Middle frontal gyrus (tissue), 1 donor: ENCODE data around the gene RAB5IF.
"Not testable (repeated sequence)": the region's sequence is repeated elsewhere in the genome, so short reads cannot be mapped to it uniquely, and the experiment has no call there.

Source experiments
- DNase-seq: peaks from one replicate; pipeline ENCODE4 v3.0.0-alpha.2; 2015; ENCODE audit warnings: low spot score; ENCODE audit errors: extremely low spot score

RAB5IF gene

DNA sequence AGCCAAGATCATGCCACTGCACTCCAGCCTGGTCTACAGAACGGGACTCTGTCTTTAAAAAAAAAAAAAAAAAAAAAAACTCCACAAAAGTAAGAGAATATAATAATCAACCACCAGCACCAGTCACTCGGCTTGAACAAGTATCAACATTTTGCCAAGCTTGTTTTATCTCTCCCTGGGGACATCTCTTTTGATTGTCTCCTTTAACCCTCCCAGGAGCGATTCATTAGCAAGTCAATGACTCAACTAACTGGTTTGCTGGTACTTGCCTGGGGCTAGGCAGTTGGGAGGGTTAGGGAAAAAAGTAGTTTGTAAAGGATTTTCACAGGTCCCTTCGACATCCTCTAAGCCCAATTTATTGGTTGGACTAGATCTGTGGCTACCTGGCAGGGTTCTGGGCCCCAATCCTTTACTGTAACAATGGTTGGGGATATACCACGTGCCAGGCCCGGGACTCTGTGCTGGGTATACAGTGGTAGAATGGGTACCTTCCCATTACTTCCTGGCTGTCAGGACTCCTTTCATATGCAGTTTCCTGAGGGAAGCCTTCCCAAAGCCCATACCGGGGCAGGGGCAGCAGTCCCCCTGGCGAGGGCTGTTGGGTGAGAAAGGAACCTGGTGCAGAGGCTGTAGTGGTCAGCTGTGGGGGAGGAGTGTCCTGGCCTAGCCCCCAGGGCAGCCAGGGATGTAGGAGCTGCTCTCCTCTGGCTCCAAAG lies 20.0 kb upstream of the RAB5IF start:
- DNase-seq, result no peak

DNA sequence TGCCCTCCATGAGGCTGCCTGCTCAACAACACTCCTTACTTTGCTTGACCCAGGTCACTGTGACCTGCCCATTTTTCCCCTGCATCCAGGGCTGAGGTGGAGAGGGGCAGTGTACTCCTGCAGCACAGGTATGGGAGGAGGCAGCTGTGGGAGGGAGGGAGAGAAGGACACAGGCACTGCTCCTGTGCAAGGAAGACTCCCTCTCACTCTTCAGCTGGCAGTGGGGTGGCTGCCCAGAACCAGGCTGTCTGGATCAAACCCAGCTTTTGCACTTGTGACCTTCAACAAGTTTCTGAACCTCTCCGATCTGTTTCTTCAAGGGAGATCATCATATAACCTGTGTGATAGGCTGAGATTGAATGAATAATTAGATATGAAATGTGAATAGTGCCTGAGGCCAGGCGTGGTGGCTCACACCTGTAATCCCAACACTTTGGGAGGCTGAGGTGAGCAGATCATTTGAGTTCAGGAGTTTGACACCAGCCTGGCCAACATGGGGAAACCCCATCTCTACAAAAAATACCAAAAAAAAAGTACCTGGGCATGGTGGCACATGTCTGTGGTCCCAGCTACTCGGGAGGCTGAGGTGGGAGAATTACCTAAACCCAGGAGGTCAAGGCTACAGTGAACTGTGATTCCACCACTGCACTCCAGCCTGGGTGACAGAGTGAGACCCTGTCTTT lies 18.1 kb upstream of the RAB5IF start:
- no peak for DNase-seq

DNA sequence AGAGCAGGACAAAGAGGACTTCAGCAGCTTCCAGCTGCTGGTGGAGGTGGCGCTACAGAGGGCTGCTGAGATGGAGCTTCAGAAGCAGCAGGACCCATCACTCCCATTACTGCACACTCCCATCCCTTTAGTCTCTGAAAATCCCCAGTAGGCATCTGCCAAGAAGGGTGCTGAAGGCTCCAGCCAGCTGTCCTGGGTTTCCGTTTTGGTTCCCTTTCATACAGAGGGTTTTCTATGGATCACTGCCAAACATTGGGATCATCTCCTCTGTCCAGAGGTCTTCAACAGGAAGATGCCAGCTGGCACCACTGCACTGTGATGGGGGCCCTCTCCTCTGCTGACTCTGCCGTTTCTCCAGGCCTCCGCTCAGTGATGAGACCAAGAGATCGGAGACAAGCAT lies 14.3 kb upstream of the RAB5IF start:
- DNase-seq, result no peak

DNA sequence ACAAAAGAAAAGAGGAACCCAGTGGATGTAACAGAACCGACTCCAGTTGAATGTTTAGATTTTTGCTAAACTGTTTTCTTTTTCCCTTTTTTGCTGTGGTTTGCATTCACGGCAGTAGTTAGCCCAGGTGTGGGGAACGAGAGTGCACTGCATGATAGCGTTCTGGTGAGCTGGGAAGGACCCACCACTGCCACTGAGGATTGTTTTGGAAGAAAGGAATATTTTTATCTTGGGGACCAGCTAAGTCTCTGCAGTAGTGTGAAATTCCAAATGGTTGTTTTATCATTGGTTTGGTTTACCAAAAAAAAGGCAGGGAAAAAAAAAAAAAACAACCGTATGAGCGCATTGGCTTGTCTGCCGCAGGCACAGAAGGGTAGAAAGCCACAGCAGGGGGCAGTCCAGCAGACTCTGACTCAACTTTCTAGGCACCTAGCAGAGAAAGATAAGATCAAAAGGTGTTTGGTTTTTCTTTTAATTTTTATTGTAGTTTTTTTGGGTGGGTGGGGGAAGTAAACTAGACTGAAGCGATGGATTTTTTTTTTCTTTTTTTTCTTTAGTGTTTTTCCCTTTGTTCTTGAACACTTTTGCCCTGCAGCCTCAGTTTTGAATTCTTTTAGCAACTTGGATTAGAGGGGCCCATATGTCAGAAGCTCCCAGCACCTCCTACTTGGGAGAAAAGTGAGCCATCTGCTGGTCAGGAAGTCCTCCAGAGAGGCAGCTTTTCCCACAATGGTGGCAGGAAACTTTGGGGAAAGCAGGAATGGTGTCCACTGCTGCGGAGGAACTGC lies 13.5 kb upstream of the RAB5IF start:
- DNase-seq, result peak; percentile 25

DNA sequence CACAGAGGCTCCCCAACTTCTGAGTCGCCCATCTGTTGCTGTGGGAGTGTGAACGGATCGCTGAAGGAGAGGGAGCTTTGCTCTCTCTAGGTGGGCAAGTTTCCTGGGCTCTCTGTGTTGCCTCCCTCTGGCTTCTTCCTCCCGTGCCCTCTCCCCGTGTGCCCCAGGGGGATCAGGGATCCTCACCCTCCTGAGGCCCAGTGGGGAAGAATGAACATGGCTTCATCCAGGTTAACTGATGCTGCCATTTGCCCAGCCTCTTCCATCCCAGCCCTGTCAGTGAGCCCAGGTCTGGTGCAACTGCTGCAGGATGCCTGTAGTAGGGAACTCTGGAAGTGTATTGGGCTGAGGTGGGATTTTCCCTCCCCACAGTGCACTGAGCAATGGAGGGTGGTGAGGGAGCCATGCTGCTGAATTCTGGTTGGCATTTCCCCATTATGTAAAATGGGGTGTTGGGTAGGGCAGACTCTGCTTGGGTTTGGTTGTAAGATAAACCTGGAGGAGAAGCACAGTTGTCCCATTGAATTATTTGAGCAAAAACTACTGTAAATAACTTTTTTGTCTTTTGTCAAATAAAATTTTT lies 12.1 kb upstream of the RAB5IF start:
- no peak for DNase-seq

DNA sequence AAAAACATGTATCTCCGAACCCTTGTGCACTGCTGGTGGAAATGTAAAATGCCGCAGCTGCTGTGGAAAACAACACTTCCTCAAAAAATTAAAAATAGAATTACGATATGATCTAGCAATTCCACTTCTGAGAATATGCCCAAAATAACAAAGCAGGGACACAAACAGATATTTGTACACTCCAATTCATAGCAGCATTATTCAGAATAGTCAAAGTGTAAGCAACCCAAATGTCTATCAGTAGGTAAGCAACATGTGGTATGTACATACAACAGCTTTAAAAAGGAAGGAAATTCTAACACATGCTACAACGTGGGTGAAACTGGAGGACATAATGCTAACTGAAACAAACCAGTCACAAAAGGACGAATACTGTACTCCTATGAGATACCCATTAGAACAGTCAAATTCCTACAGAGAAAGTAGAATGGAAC lies 5.7 kb upstream of the RAB5IF start:
- DNase-seq, result no peak

DNA sequence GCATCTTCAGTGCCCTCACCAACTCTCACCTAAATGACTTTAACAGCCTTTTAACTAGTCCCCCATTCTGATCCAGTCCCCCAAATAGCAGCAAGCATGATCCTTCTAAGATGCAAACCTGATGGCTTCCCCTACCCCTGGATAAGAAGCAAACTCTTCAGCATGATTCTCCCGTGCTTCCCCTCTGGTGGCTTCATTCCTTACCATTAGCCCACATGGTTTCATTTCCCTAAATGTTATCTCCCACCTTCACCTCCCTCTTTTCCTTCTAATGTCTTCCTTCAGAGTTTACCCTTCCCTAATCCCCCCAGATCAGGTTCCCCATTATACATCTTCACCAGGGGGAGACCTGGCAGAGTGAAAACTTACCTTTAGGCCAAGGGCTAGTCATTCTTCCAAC lies 4.0 kb upstream of the RAB5IF start:
- no peak for DNase-seq

DNA sequence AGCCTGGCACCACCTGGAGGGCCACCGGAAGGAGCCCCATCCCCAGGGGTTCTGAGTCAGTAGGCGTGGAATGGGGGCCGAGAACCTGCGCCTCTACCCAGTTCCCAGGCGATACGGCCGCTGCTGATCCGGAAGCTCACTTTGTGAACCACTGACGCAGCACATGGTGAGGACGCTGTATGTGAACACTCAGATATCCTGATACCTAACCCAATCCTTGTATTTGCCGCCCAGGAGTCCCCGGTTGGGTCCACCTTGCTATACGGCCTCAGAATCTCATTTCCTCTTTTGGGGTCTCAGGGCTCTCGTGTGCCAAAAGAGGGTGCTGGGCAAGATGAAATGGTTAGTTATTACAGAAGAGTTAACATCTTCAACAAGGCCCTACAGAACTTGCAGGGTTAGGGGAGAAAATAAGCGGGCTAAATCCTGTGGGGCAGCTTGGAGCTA lies 604 bp upstream of the RAB5IF start:
- no peak for DNase-seq

DNA sequence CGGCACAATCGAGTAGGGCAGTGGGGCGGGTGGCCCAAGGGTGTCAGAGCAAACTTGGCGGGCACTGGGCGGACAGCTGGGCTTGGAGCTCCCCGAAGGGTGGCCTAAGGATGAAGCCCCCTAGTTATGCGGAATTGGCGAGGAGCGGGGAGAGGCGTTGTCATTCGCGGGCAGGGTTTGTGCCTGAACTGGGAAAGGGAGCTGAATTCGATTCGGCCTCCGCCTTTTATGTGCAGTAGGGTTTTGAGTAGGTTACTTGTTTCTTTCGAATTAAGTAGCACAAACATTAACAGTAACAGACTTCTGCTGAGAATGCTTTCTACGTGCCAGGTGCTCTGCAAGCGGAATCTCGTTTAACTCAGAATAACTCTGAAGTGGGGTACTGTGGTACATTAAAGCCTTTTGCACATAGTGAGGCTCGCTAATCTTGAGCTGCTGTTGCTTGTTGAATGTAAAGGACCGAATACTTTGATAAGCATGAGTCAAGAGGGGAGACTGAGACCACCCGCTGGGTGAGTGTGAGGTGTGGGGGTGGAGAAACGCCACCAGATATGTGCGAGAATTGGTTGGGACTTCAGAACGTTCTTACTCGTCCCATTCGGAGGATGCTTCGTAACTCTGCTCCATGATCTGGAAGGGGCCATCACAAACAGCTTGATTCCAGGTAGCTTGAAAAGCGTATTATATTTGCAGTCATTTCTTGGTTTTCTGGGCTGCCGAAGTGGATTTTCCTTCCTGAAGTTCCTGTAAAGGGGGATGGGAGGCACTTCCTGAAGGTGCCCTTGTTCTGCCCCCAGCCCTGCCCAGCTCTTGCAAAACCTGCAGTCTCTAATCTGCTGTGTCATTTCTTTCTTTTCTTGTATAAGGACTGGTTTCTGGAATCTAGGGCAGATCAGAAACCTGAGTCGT lies 833 bp downstream of the RAB5IF start:
- no peak for DNase-seq

DNA sequence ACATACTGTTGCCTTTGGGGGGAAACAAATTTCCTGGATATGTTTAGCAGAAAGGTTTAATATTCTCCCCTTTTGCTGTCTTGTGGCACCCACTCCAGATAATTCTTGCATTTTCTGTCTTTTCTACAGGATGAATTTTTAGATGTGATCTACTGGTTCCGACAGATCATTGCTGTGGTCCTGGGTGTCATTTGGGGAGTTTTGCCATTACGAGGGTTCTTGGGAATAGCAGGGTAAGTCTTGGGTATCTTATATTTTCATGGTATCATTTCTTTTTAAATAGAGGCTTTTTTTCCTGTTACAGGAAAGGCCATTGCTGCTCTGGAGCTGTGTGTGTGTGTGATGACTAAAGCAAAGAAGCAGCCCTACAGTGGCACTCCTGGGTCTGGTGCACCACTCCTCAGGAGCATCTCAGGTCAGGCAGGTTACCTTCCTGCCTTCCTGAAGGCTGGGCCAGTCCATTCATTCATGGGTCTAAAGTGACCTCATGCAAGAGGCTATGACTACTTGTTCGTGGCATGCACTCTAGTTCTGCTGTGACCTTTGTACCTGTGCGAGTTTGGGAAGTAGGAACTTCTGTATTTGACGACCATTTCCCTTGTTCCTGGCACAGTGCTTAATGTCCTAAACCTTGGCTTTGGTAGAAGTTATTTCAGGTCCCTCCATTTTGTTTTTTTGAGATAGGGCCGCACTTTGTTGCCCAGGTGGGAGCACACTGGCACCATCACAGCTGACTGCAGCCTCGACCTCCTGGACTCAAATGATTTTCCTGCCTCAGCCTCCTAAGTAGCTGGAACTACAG lies 2.2 kb downstream of the RAB5IF start:
- DNase-seq, result no peak

DNA sequence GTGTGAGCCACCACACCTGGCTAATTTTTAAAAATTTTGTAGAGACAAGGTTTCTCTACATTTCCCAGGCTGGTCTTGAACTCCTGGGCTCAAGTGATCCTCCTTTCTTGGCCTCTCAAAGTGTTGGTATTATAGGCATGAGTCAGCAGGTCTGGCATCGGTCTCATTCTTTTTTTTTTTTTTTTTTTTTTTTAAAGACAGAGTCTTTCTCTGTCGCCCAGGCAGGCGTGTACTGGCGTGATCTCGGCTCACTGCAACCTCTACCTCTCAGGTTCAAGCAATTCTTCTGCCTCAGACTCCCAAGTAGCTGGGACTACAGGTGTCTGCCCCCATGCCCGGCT lies 2.8 kb downstream of the RAB5IF start:
- DNase-seq, result not testable (repeated sequence)

DNA sequence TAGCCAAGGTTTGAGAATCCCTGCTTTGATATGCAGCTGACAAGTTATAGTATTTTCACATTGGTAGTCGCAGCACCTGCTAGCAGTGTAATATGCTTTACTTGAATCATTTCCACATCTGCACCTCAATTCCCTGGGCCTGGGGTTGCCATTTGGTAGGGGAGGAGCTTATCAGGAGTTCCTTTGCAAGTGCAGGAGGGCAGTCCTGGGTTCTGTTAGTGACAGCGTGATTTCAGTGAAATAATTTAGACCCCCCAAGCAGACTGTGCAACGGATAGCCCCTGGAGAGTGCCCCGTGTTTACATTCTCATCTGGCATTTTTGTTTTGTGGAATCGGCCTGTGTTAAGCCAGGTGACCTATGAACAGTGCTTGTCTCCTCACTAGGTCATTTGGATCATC lies 6.0 kb downstream of the RAB5IF start:
- no peak for DNase-seq

DNA sequence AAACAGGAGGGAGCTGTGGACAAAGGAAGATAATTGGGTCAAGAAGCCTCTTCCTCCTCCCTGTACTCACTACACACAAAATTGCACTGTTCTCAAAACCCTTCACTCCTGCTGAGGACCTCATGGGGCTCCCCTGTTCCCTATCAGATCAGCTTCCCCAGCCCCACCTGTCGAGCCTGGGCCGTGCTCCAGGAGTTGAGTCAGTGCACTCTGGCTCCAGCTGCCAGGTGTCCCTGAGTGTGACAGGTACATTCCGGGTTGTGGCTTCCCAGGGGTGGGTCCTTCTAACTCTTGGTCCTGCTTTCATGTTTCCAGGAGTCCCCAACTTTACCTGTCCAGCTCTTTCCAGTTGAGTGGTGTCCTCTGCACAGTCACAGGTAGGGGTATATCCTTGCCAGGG lies 8.4 kb downstream of the RAB5IF start:
- no peak for DNase-seq

DNA sequence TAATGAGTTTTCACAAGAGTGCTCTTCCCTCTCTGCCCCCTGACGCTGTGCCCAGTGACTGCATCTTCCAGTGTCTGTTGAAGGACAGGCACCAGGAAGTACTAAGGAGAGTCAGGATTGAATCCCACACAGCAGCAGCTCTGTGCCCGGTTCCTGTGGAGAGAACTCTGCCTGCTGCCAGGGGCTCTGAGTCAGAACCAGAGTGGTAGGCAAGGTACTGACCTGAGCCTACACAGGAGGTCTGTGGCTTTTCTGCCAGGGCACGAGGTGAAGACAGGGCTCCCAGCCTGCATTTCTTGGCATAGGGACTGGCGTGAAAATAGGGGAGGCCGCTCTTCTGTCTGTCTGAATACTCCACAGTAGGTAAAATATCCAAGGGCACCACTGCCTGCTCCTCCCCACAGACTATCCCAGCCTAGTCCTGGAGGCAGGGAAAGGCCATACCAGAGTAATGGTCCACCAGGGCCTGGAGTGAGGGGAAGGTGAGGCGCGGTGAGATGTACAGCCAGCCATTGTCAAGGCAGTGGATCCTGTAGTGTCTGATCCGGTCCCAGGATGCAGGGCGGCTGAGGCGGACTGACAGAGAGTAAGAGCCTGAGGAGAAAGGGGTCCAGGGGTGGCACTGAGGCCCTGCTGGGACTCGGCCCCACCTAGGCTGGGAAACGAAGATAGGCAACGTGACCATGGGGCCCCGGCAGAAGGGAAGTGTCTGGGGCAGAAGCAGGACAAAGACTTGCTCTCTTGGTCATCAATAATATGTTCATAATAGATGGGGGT lies 9.4 kb downstream of the RAB5IF start:
- no peak for DNase-seq

DNA sequence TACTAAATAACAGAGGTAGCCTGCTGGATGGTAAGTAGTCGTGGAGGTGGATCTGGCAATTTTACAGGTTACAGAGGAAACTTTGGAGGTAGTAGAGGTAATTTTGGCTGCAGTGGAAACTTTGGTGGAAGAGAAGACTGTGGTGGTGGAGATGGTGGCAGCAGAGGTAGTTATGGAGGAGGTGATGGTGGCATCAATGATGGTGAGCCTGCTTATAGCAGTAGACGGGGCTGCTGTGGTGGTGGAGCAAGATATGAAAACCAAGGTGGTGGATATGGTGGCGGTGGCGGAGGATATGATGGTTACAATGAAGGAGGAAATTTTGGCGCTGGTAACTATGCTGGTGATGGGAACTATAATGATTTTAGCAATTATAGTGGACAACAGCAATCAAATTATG lies 15.3 kb downstream of the RAB5IF start:
- DNase-seq, result no peak

DNA sequence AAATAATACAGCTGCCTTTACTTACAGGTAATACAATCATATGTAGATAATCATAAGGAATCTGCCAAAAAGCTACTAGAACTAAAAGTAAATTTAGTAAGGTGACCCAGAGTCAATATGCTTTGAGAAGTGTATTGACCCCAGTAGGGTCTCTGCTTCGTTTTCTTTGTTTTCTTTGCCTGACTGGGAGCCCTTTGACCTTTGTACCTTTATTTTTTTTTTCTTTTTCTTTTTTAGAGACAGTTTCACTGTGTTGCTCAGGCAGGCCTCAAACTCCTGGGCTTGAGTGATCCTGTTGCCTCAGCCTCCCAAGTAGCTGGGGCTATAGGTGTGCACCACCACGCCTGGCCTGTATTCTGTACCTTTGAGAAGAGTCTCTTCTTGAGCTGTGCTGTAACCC lies 17.9 kb downstream of the RAB5IF start:
- DNase-seq, result no peak

DNA sequence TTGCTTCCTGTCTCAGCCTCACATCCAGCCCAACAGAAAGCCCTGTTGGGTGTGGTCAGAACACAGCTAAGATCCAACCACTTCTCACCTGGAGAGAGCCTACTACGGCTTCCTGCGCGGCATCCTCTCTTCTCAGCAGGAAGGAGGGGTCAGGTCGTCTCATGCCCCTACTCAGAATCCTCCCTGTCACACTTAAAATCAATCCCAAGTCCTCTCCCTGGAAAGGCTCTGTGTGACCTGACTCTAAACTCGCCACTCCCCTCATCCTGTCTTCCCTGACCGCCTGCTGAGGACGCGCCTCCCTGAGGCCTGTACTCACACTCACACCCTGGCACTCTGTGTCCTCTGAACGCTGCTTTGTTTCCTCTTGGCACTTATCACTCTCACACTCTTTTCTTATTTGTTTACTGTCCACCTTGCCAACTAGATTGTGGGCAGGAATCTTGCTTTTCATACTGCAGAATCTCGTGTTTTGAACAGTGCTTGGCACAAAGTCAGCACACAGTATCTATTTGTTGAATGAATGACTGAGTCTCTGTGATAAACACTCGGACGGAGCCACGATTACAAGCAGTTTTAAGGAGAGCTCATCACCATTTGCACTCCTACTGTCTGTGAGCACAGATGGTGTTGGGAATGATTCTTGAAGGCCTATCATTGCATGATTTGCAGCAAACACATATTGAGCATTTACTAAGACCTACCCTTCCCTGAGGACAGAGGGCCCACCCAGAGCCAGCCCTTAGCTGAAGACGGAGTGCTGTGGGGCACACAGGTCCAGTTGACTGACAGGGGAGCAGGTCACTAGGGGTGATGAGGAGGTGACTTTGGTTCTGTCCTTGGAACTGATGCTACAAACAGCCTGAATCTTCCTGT lies 18.7 kb downstream of the RAB5IF start:
- DNase-seq, result no peak

DNA sequence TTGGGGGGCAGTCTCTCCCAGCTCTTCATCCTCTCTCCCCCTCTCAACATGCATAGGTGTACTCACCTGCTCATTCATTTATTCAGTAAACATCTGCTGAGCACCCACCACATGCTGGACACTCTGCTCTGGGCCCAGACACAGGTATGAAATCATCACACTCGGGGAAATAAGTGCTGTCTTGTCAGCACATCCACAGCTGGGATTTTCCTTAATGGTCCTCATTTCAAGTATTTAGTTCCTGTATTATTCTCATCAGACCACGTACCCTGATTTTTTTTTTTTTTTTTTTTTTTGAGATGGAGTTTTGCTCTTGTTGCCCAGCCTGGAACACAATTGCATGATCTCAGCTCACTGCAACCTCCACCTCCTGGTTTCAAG lies 19.4 kb downstream of the RAB5IF start:
- DNase-seq, result no peak
